ENCODE data around the gene THSD7A.

The THSD7A gene

GRCh38 chr7:11539853-11540252 is 292.1 kb downstream of the THSD7A start:
- Histone ChIP-seq H3K27ac (ENCODE audit: low read length) (no peak overlapping the region), H3K27me3 (ENCODE audit: low read depth, low read length) (no peaks in the 10 kb centered on the region), H3K9me3 (ENCODE audit: insufficient read depth, low read length) (no peaks in the 10 kb centered on the region), H3K4me2 (ENCODE audit: low read length) (peak overlapping the region; percentile 42), H3K4me1 (ENCODE audit: low read length) (peaks cover 9% of the 10 kb centered on the region), H3K9ac (ENCODE audit: low read length) (no peak overlapping the region), H3K79me2 (ENCODE audit: low read length) (no peaks in the 10 kb centered on the region), H3K36me3 (replicated peaks; ENCODE audit: low read depth, low read length) (no peaks in the 10 kb centered on the region), H2AFZ (ENCODE audit: low read depth, low read length) (no peak overlapping the region), H4K20me1 (ENCODE audit: insufficient read depth, low read length) (no peaks in the 10 kb centered on the region), H3K4me3 (ENCODE audit: low read length) (no peak overlapping the region)
- no peak for TF ChIP-seq CTCF (IDR thresholded peaks at IDR 0.05; ENCODE audit: low read depth, low read length)
- TF ChIP-seq EZH2phosphoT487 (IDR thresholded peaks at IDR 0.05; ENCODE audit: low read depth) = no peak

- H4K20me1 ChIP-seq (ENCODE audit: insufficient read depth, low read length) = no peaks in the 10 kb centered on the region
- H3K79me2 ChIP-seq (ENCODE audit: low read length) = no peaks in the 10 kb centered on the region
- no peak overlapping the region for H3K4me3 ChIP-seq (ENCODE audit: low read length)
- no peaks in the 10 kb centered on the region for H3K36me3 ChIP-seq (replicated peaks; ENCODE audit: low read depth, low read length)
- H3K4me2 ChIP-seq (ENCODE audit: low read length) = no peak overlapping the region
- no peaks in the 10 kb centered on the region for H3K9me3 ChIP-seq (ENCODE audit: insufficient read depth, low read length)
- H3K4me1 ChIP-seq (ENCODE audit: low read length) = peaks cover 9% of the 10 kb centered on the region
- no peak for TF ChIP-seq EZH2phosphoT487 (IDR thresholded peaks at IDR 0.05; ENCODE audit: low read depth)
- TF ChIP-seq CTCF (IDR thresholded peaks at IDR 0.05; ENCODE audit: low read depth, low read length) = no peak
- no peak overlapping the region for H2AFZ ChIP-seq (ENCODE audit: low read depth, low read length)
- no peak overlapping the region for H3K27ac ChIP-seq (ENCODE audit: low read length)
- H3K9ac ChIP-seq (ENCODE audit: low read length) = no peak overlapping the region
- H3K27me3 ChIP-seq (ENCODE audit: low read depth, low read length) = no peaks in the 10 kb centered on the region
Measured at GRCh38 chr7:11538751-11539299, 293.2 kb downstream of the THSD7A start.

GRCh38 chr7:11533229-11533820 is 298.7 kb downstream of the THSD7A start:
- H3K4me3 ChIP-seq (ENCODE audit: low read length) = no peak overlapping the region
- no peaks in the 10 kb centered on the region for H3K27me3 ChIP-seq (ENCODE audit: low read depth, low read length)
- no peaks in the 10 kb centered on the region for H4K20me1 ChIP-seq (ENCODE audit: insufficient read depth, low read length)
- H2AFZ ChIP-seq (ENCODE audit: low read depth, low read length) = no peak overlapping the region
- no peak overlapping the region for H3K27ac ChIP-seq (ENCODE audit: low read length)
- no peaks in the 10 kb centered on the region for H3K79me2 ChIP-seq (ENCODE audit: low read length)
- H3K36me3 ChIP-seq (replicated peaks; ENCODE audit: low read depth, low read length) = no peaks in the 10 kb centered on the region
- no peaks in the 10 kb centered on the region for H3K9me3 ChIP-seq (ENCODE audit: insufficient read depth, low read length)
- H3K4me1 ChIP-seq (ENCODE audit: low read length) = no peaks in the 10 kb centered on the region
- no peak for TF ChIP-seq CTCF (IDR thresholded peaks at IDR 0.05; ENCODE audit: low read depth, low read length)
- TF ChIP-seq EZH2phosphoT487 (IDR thresholded peaks at IDR 0.05; ENCODE audit: low read depth) = no peak
- H3K4me2 ChIP-seq (ENCODE audit: low read length) = no peak overlapping the region
- H3K9ac ChIP-seq (ENCODE audit: low read length) = no peak overlapping the region

GRCh38 chr7:11529382-11529781 is 302.6 kb downstream of the THSD7A start:
- H3K36me3 ChIP-seq (replicated peaks; ENCODE audit: low read depth, low read length) = no peaks in the 10 kb centered on the region
- TF ChIP-seq CTCF (IDR thresholded peaks at IDR 0.05; ENCODE audit: low read depth, low read length) = no peak
- TF ChIP-seq EZH2phosphoT487 (IDR thresholded peaks at IDR 0.05; ENCODE audit: low read depth) = no peak
- H3K4me1 ChIP-seq (ENCODE audit: low read length) = no peaks in the 10 kb centered on the region
- H2AFZ ChIP-seq (ENCODE audit: low read depth, low read length) = no peak overlapping the region
- H3K79me2 ChIP-seq (ENCODE audit: low read length) = no peaks in the 10 kb centered on the region
- H4K20me1 ChIP-seq (ENCODE audit: insufficient read depth, low read length) = no peaks in the 10 kb centered on the region
- no peak overlapping the region for H3K27ac ChIP-seq (ENCODE audit: low read length)
- no peak overlapping the region for H3K4me3 ChIP-seq (ENCODE audit: low read length)
- H3K27me3 ChIP-seq (ENCODE audit: low read depth, low read length) = no peaks in the 10 kb centered on the region
- H3K9ac ChIP-seq (ENCODE audit: low read length) = no peak overlapping the region
- H3K4me2 ChIP-seq (ENCODE audit: low read length) = no peak overlapping the region
- no peaks in the 10 kb centered on the region for H3K9me3 ChIP-seq (ENCODE audit: insufficient read depth, low read length)
